Measurements from ENCODE around the gene ZNF140. TPM values are rescaled to one million over a fixed set of nuclear protein-coding genes. Genes with fewer than 3 reads are reported as not detected.

The ZNF140 gene
- 23.0 and 27.9 TPM in 2 replicates for total RNA-seq

GRCh38 chr12:133080368-133081158, at the start of gene ZNF140:
ZNF140 (plus strand) TSS chr12:133080923; CDS start chr12:133081321, 398 bp downstream.

GRCh38 chr12:133037207-133038005, 43.3 kb upstream of the ZNF140 start, which contains the start of gene ZNF84:
ZNF84 (plus strand) TSS chr12:133037509; CDS start chr12:133041468, 3,959 bp downstream.

GRCh38 chr12:133130038-133130807, 49.5 kb downstream of the ZNF140 start, which contains the start of the genes ZNF10 and ZNF891:
ZNF10 (plus strand) TSS chr12:133130627; CDS start chr12:133144493, 13,866 bp downstream.
ZNF891 (minus strand) TSS chr12:133130274; CDS start chr12:133121918, 8,356 bp downstream.

Other genes starting within 250 kb of the ZNF140 start
- gene CHFR, start 193.3 kb upstream of the ZNF140 start, total RNA-seq = 43.2 and 53.5 TPM in 2 replicates
- 9.0 and 11.3 TPM in 2 replicates for gene ZNF605, start 124.6 kb upstream of the ZNF140 start, total RNA-seq
- gene ZNF26, start 94.6 kb upstream of the ZNF140 start, total RNA-seq = 16.7 and 27.9 TPM in 2 replicates
- gene ZNF84, start 43.4 kb upstream of the ZNF140 start, total RNA-seq = 17.0 and 37.3 TPM in 2 replicates
- 0.76 and 1.2 TPM in 2 replicates for gene ZNF891, start 49.4 kb downstream of the ZNF140 start, total RNA-seq
- gene ZNF10, start 49.7 kb downstream of the ZNF140 start, total RNA-seq = 4.4 and 9.4 TPM in 2 replicates
- gene ZNF268, start 100.6 kb downstream of the ZNF140 start, total RNA-seq = 22.0 and 35.1 TPM in 2 replicates
- gene ANHX, start 155.0 kb downstream of the ZNF140 start, total RNA-seq = not detected in 2 replicates